Adipose tissue (tissue), 3 donors: Measurements from ENCODE around the gene SPAG8. TPM values are rescaled to one million over a fixed set of nuclear protein-coding genes. Genes with fewer than 3 reads are reported as not detected.

Experiments
- H3K27ac ChIP-seq: one replicate; pipeline ENCODE4 v1.5.1; 2013; ENCODE audit warnings: low read depth, low read length
- WGBS, 3 donors: extraction: QIAGEN DNeasy Blood & Tissue Kit; methylation state at CpG; one replicate each; pipeline ENCODE4 v1.1.7; 2013; 5-methylcytosine and 5-hydroxymethylcytosine counted together
- polyA plus RNA-seq, 3 donors: library from polyadenylated mRNA; stranded (reverse); fragments of 200-250 nt; gene quantifications; one replicate each; pipeline ENCODE4 v1.2.3, GENCODE V29; 2013
- donor health status: healthy with polysubstance abuse.
- donor health status: Bipolar disorder and iron deficiency.
- donor health status: healthy.

SPAG8 gene
- polyA plus RNA-seq, 3 donors = 0.78 to 0.90 (median 0.80) TPM

DNA sequence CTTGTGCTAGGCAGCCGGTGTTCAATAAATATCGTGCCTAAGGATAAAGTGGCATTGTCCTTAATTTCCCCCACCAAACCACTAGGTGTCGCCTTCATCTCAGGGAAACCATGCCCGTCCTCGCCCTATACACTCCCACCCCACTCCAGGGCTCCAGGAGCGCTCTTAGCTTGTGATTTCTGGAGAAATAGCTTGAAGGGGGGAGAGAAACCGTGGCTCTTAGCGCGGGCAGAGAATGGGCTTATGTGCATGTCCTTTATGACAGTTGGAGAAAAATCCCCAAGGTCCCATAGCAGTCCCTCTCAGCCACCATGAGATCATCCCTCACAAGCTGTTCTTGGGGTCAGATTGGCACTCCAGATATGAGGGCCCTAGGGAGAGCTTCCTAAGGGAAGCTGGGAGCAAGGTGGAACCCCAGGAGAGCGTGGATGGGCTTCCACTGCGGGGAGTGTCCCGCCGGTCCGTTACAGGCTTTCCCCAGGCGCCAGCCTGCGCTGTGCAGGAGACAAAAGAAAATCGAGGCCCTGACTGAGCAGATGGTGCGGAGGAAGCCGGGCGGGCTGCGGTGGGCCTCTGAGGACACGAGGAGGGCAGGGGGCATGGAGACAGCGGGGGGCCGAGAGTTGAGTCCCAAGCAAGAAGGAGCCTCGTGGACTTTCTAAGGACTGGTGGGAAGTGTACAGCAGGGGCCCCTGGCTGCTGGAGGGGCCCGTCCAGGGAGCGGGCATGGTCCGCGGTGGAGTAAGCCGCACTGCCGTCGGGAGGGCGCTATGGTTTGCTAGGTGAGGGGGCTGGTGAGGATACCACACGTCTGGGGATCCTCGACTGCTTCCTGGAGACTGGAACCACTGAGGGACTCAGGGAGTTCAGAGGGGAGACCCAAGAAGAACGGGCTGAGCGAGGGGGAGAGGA lies 21.4 kb downstream of the SPAG8 start:
- 38 to 49% (median 38%) methylated on average over 37 of the region's 37 CpGs for WGBS, 3 donors
- H3K27ac ChIP-seq = no peak overlapping the region

DNA sequence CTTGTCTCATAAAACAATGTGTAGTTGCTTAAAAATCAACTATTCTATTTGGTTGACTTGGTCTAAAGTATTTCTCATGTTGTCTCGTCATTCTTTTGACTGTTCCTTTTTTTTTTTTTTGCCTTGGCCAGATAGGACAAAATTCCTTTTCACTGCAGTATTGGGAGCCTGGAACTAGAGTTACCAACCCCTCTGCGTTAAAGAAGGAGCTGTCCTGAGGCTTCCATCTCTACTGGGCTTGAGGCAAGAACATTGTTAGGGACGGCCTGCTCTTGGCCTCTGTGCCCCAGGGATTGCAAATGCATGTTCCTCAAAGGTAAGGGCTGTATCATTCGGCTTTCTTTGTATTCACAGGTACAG lies 22.1 kb downstream of the SPAG8 start:
- 31 to 38% (median 37%) methylated on average over 4 of the region's 4 CpGs for WGBS, 3 donors
- no peak overlapping the region for H3K27ac ChIP-seq

DNA sequence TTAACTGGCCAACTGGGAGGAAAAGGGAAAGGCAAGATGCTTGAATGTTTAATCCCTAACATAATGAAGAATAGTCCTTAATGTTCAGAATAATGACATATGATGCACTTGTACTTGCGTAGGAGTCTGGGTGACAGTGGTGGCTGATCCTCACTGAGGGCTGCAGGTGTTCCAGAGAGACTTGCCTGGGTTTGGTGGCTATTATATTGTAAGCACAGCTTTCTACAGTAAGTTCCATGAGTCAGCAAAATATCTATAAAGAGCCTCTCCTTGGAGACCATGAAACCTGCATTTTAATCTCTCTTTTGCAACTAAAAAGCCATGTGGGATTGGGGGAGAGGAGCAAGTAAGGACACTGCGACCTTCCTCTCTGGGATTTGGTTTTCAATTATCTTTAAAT lies 22.5 kb downstream of the SPAG8 start:
- WGBS, 3 donors = 92 to 100% (median 95%) methylated on average over 2 of the region's 2 CpGs
- no peak overlapping the region for H3K27ac ChIP-seq

GRCh38 chr9:35783418-35783817 lies 28.6 kb downstream of the SPAG8 start:
- H3K27ac ChIP-seq = no peak overlapping the region

- no peak overlapping the region for H3K27ac ChIP-seq
- whole genome bisulfite sequencing, 3 donors = 57 to 85% (median 80%) methylated on average over 2 of the region's 2 CpGs
These were observed 31.0 kb downstream of the SPAG8 start for GRCh38 chr9:35781066-35781465.

- no peak overlapping the region for H3K27ac ChIP-seq
- WGBS, 3 donors = 89 to 95% (median 90%) methylated on average over 3 of the region's 3 CpGs
These were observed 33.6 kb downstream of the SPAG8 start for GRCh38 chr9:35778496-35778895.

DNA sequence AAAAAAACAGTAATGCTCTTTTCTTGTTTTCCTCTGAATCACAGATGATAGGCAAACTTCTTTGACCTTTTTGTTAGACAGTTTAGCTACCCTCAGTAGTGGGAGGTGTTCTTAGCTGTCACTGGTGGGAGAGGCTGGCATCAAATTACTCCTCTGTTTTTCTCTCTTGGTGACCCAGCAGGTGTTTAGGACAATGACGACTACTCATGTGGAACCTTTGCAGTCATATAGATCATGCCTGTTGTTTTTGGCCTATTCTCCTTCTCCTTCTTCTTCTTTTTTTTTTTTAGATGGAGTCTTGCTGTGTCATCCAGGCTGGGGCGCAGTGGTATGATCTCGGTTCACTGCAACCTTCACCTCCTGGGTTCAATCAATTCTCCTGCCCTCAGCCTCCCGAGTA lies 36.0 kb downstream of the SPAG8 start:
- 74 to 83% (median 76%) methylated on average over 4 of the region's 4 CpGs for WGBS, 3 donors
- H3K27ac ChIP-seq = no peak overlapping the region

- WGBS, 3 donors = 38 to 78% (median 43%) methylated on average over 7 of the region's 7 CpGs
These were observed 37.0 kb downstream of the SPAG8 start for GRCh38 chr9:35774907-35775635.

DNA sequence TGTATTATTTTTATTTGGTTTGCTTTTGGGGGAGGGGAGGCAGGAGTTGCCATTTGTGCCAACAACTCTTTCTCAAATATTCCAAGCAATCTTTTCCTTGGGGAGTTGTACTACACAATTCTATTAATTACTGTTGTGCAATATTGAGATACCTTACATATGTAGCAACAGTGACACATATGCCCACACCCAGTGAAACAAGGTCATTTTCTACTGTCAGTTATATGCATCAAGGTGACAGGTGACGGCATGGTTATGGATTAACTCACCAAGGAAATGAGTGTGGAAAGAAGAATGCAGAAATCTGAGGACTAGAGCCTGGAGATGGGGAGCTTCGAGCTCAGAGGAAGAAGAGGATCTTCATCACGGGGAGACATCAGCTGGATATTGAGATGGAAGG lies 40.1 kb downstream of the SPAG8 start:
- H3K27ac ChIP-seq = no peak overlapping the region
- WGBS, 3 donors = 45 to 75% (median 63%) methylated on average over 3 of the region's 3 CpGs

More at GRCh38 chr9:35774907-35775635, 37.0 kb downstream of the SPAG8 start:
- H3K27ac ChIP-seq = no peak overlapping the region

DNA sequence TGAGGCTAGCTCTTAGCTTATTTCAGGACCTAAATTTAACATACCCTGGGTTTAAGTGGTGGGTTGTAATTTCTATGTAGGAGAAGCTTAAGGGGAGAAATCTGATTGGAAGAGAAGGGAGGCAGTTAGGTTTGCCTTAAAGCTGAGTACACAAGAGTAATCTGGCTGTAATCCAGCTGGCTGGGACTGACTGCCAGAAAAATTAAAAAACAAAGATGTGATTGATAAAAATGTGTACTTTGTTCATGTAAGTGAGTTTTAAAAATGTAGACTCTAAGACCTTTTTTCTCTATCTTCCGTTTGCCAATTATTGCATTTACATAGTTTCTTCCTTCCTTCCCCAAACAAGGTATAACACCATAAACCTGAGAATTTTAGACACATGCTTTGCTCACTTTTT lies 40.5 kb downstream of the SPAG8 start:
- WGBS, 3 donors = 8 to 26% (median 16%) methylated on average over 1 of the region's 1 CpG
- H3K27ac ChIP-seq = no peak overlapping the region

DNA sequence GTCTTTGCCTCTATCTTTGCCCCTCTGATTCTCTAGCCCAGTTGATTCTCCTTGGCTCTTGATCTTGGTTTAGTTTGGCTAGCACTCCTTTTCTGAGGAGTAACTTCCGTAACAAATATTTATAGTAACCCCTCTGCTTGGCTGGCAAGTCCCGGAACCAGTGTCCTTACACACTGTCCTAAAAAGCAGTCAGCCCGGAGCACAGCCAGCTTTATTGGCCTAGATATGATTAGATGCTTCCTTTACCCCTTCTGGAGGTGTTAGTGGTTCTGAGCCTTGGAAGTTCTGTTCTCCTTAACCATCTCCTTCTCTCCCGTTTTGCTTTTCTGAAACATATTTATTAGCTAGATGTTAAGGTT lies 41.0 kb downstream of the SPAG8 start:
- WGBS, 3 donors = 11 to 14% (median 13%) methylated on average over 4 of the region's 4 CpGs

DNA sequence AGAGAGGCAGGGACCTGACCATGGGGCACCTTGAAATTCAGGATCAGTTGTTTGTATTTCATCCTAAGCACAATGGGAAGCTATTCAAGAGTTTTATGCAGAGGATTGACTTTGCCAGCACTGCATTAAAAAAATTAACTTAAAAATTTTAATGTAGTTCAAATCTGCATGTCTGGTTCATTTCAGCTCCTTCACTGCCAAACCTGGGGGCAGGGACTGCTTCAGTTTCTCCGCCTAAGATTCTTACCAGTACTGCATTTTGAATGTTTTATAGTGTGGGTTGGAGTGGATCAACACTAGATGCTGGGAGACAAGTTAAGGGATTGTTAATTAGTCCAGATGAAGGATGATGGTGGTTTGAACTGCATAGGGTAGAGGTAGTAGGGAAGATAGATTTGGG lies 42.3 kb downstream of the SPAG8 start:
- 90 to 100% (median 94%) methylated on average over 1 of the region's 1 CpG for WGBS, 3 donors
- no peak overlapping the region for H3K27ac ChIP-seq

More for the DNA sequence above, 41.0 kb downstream of the SPAG8 start:
- H3K27ac ChIP-seq = no peak overlapping the region

DNA sequence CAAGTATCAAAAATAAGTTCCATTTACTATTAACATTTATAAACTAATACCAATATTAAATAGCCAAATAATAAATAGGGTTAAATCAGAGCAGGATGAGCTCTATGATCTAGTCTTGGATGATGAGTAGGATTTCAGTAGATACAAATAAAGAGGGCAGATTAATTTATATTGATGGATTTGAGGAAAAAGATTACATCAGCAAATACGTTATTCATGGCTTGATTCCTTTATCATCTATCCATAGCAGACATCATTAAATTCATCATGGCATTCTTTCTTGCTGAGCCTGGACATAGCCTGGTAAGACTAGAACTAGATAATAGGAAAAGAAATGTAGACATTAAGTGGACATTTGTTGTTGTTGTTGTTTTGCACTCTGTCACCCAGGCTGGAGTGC lies 44.6 kb downstream of the SPAG8 start:
- WGBS, 3 donors = 90 to 100% (median 95%) methylated on average over 1 of the region's 1 CpG

DNA sequence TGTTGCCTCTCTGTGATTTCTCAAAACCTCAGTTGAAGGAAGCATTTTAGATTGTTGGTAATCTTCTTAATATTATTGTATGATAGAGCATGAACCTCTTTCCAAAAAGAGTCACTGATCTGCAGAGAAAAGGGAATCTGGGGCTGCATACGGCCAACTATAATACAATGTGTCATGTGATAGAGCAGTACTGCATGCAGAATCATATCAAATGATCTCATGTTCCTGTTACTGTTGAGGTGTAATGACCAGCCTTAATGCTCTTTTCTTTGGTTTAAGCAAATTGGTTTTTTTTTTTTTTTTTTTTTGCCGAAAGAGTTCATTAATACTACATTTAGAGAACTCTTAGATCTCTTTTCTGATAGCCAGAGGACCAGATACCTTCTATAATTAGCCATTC lies 45.1 kb downstream of the SPAG8 start:
- 84 to 91% (median 91%) methylated on average over 2 of the region's 2 CpGs for WGBS, 3 donors
- H3K27ac ChIP-seq = no peak overlapping the region

More for the DNA sequence above, 44.6 kb downstream of the SPAG8 start:
- no peak overlapping the region for H3K27ac ChIP-seq

DNA sequence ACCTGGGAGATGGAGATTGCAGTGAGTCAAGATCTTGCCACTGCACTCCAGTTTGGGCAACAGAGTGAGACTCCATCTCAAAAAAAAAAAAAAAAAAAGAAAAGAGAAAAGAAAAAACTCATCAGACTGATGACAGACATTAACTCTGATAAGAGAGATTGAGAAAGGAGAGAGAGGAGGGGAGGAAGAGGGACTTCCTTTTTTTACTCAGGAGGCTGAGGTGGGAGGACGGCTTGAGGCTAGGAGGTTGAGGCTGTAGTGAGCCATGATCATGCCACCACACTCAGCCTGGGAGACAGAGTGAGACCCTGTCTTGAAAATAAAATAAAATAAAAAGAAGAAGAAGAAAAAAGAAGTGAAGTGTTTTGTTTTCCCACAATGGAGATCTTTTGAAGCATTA lies 48.3 kb downstream of the SPAG8 start:
- no peak overlapping the region for H3K27ac ChIP-seq
- WGBS, 3 donors = 90 to 96% (median 93%) methylated on average over 1 of the region's 1 CpG

DNA sequence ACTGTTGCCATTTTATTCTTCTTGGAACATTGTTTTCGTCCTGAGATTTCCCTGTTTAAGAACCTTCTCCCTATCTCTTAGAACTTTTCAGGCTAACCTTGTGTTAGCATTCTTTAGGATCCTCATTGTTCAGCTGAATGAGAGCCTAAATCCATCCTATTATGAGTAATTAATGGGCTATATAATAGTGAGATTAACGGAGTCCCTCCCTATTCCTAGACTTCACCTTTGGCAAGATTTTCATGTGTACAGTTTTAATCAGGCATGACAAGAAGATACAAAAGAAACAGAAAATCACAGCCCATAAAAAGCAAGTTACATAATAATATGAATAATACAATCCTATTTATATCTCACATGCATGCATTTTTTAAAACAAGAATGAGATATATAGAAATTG lies 48.9 kb downstream of the SPAG8 start:
- H3K27ac ChIP-seq = no peak overlapping the region
- 81 to 93% (median 88%) methylated on average over 2 of the region's 2 CpGs for WGBS, 3 donors

DNA sequence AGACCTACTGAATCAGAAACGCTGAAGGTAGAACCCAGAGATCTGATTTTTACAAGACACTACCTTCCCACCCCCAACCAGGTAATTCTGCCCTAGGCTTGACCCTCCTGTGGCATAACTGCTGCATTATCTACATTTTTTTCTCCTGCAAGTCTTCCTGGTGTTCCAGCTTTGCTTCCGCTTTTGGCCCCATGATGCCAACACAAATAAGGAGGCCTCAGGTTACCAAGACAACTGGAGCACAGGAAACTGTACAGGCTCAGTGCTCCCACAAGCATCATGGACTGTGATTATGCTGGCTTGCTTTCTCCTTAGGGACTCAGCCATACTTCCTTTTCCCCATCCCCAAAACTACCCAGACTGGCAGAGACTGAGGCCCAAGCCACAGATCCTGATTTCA lies 51.4 kb downstream of the SPAG8 start:
- WGBS, 3 donors = 43 to 53% (median 52%) methylated on average over 2 of the region's 2 CpGs
- H3K27ac ChIP-seq = no peak overlapping the region

GRCh38 chr9:35759795-35760194 lies 52.3 kb downstream of the SPAG8 start:
- no peak overlapping the region for H3K27ac ChIP-seq
- 83 to 98% (median 97%) methylated on average over 4 of the region's 4 CpGs for WGBS, 3 donors
